IMR-90 (cell line): ENCODE measurements around the gene SYNE3. TPM values are rescaled to one million over a fixed set of nuclear protein-coding genes. Genes with fewer than 3 reads are reported as not detected.

Experiments used
- ATAC-seq: fragments of 200-7000 bp; cut with Tn5 transposase; 2 replicates; pipeline ENCODE4 v1.9.1; 2020; ENCODE audit warnings: low read depth, mild to moderate bottlenecking, moderate library complexity
- BruUV-seq: library from RNA; stranded (reverse); fragments of 400-500 nt; replicated peaks from 2 replicates; lab custom pipeline; 2021; lab: Mats Ljungman, UMichigan
- CTCF ChIA-PET: fragments of 300-600 bp; formaldehyde crosslinking; extraction: SDS; loops from one replicate; lab custom pipeline; 2021; ENCODE audit warnings: antibody characterized with exemption; lab: Yijun Ruan, JAX
- POLR2A ChIA-PET: fragments of 300-600 bp; sonication (Branson Sonifier 250); formaldehyde crosslinking; loops from one replicate; lab custom pipeline; 2022; ENCODE audit warnings: antibody characterized with exemption; ENCODE audit not compliant: unreplicated experiment; lab: Charles Lee
- DNase-seq: peaks from one replicate; pipeline ENCODE4 v3.0.0; 2013
- H2AFZ ChIP-seq: replicated peaks from 2 replicates; pipeline ENCODE3; 2013; ENCODE audit warnings: low read length, mild to moderate bottlenecking; ENCODE audit not compliant: poor library complexity
- H2AK5ac ChIP-seq: 2 replicates; pipeline ENCODE4 v1.6.1; 2013; ENCODE audit warnings: low read depth, low read length, inconsistent platforms
- H2AK9ac ChIP-seq: replicated peaks from 2 replicates; pipeline ENCODE3; 2013; ENCODE audit warnings: mild to moderate bottlenecking, low read depth, low read length, moderate library complexity; ENCODE audit not compliant: poor library complexity
- H2BK120ac ChIP-seq: 2 replicates; pipeline ENCODE4 v1.6.1; 2013; ENCODE audit warnings: low read depth, low read length, inconsistent platforms
- H2BK15ac ChIP-seq: 3 replicates; pipeline ENCODE4 v1.6.1; 2013; ENCODE audit warnings: low read depth, low read length, inconsistent platforms
- H2BK20ac ChIP-seq: 2 replicates; pipeline ENCODE4 v1.6.1; 2013; ENCODE audit warnings: low read depth, mild to moderate bottlenecking, inconsistent platforms, low read length, moderate library complexity
- H2BK5ac ChIP-seq: 2 replicates; pipeline ENCODE4 v1.6.1; 2013; ENCODE audit warnings: mild to moderate bottlenecking, low read depth, low read length, inconsistent platforms; ENCODE audit not compliant: poor library complexity, severe bottlenecking
- H3K14ac ChIP-seq: replicated peaks from 2 replicates; pipeline ENCODE4 v1.6.1; 2013; ENCODE audit warnings: low read depth, low read length, inconsistent platforms
- H3K18ac ChIP-seq: 2 replicates; pipeline ENCODE4 v1.6.1; 2013; ENCODE audit warnings: low read depth, low read length, control low read depth
- H3K23ac ChIP-seq: 2 replicates; pipeline ENCODE4 v1.6.1; 2013; ENCODE audit warnings: low read depth, low read length, inconsistent platforms
- H3K27ac ChIP-seq: 2 replicates; pipeline ENCODE4 v1.5.1; 2013; ENCODE audit warnings: mild to moderate bottlenecking, control low read depth, low read length; ENCODE audit not compliant: insufficient read depth
- H3K27me3 ChIP-seq: 2 replicates; pipeline ENCODE4 v1.6.1; 2013; ENCODE audit warnings: low read length; ENCODE audit not compliant: control insufficient read depth, insufficient read depth
- H3K36me3 ChIP-seq: 2 replicates; pipeline ENCODE4 v1.6.1; 2013; ENCODE audit warnings: low read length, mixed read lengths; ENCODE audit not compliant: control insufficient read depth, insufficient read depth
- H3K4ac ChIP-seq: 2 replicates; pipeline ENCODE4 v1.6.1; 2013; ENCODE audit warnings: low read depth, low read length, inconsistent platforms
- H3K4me1 ChIP-seq: 2 replicates; pipeline ENCODE4 v1.6.1; 2013; ENCODE audit warnings: low read length, mixed read lengths; ENCODE audit not compliant: control insufficient read depth, insufficient read depth
- H3K4me2 ChIP-seq: 2 replicates; pipeline ENCODE4 v1.6.1; 2013; ENCODE audit warnings: low read depth, mild to moderate bottlenecking, control low read depth, low read length, moderate library complexity
- H3K4me3 ChIP-seq: 2 replicates; pipeline ENCODE4 v1.5.1; 2013; ENCODE audit warnings: low read depth, mild to moderate bottlenecking, control low read depth, low read length, moderate library complexity; ENCODE audit not compliant: insufficient read depth
- H3K56ac ChIP-seq: 2 replicates; pipeline ENCODE4 v1.6.1; 2013; ENCODE audit warnings: low read length, inconsistent platforms; ENCODE audit not compliant: insufficient read depth; ENCODE audit errors: extremely low read depth
- H3K79me1 ChIP-seq, 2 experiments: 2 replicates each; pipeline ENCODE4 v1.6.1; 2013; ENCODE audit warnings: low read length in 2 of 2, inconsistent platforms in 1 of 2, low read depth in 1 of 2
- H3K9ac ChIP-seq: 2 replicates; pipeline ENCODE4 v1.6.1; 2013; ENCODE audit warnings: low read depth, low read length, control low read depth
- H3K9me1 ChIP-seq: 2 replicates; pipeline ENCODE4 v1.6.1; 2013; ENCODE audit warnings: low read length, inconsistent platforms; ENCODE audit not compliant: insufficient read depth
- H3K9me3 ChIP-seq: 2 replicates; pipeline ENCODE4 v1.6.1; 2013; ENCODE audit warnings: low read length; ENCODE audit not compliant: control insufficient read depth, insufficient read depth
- H4K20me1 ChIP-seq: 2 replicates; pipeline ENCODE4 v1.6.1; 2013; ENCODE audit warnings: low read length, inconsistent platforms; ENCODE audit not compliant: insufficient read depth
- H4K5ac ChIP-seq: 2 replicates; pipeline ENCODE4 v1.6.1; 2013; ENCODE audit warnings: mild to moderate bottlenecking, low read depth, low read length, control low read depth
- H4K8ac ChIP-seq, 2 experiments: 2 replicates each; pipeline ENCODE4 v1.6.1; 2013; ENCODE audit warnings: low read depth in 2 of 2, low read length in 2 of 2, control low read depth in 1 of 2, inconsistent platforms in 1 of 2
- H4K91ac ChIP-seq: 2 replicates; pipeline ENCODE4 v1.6.1; 2013; ENCODE audit warnings: low read depth, low read length, inconsistent platforms; ENCODE audit not compliant: insufficient read depth
- BHLHE40 ChIP-seq: fragments of 150-350 bp; IDR thresholded peaks from 2 replicates; pipeline ENCODE4 v1.6.1; 2016; ENCODE audit warnings: mild to moderate bottlenecking, low read depth, low read length
- CEBPB ChIP-seq: IDR thresholded peaks from 2 replicates; pipeline ENCODE4 v1.6.1; 2012; ENCODE audit warnings: low read depth, low read length, improper control_type of control experiment
- CHD1 ChIP-seq: IDR thresholded peaks from 2 replicates; pipeline ENCODE4 v1.6.1; 2012; ENCODE audit warnings: low read depth, low read length, improper control_type of control experiment
- FOS ChIP-seq: fragments of 150-350 bp; IDR thresholded peaks from 2 replicates; pipeline ENCODE4 v1.6.1; 2016; ENCODE audit warnings: low read depth, low read length
- MAFK ChIP-seq: IDR thresholded peaks from 2 replicates; pipeline ENCODE4 v1.6.1; 2012; ENCODE audit warnings: low read depth, low read length, improper control_type of control experiment
- MAZ ChIP-seq: IDR thresholded peaks from 2 replicates; pipeline ENCODE4 v1.6.1; 2012; ENCODE audit warnings: low read depth, mild to moderate bottlenecking, low read length, improper control_type of control experiment, moderate library complexity, borderline replicate concordance
- MXI1 ChIP-seq: IDR thresholded peaks from 2 replicates; pipeline ENCODE4 v1.6.1; 2012; ENCODE audit warnings: low read depth, mild to moderate bottlenecking, low read length, moderate library complexity, borderline replicate concordance
- NFE2L2 ChIP-seq: fragments of 150-350 bp; IDR thresholded peaks from 2 replicates; pipeline ENCODE4 v1.6.1; 2016; ENCODE audit warnings: low read depth, mild to moderate bottlenecking, low read length
- POLR2A ChIP-seq: IDR thresholded peaks from 2 replicates; pipeline ENCODE4 v1.6.1; 2012; ENCODE audit warnings: mild to moderate bottlenecking, low read depth, low read length
- RAD21 ChIP-seq: IDR thresholded peaks from 2 replicates; pipeline ENCODE4 v1.6.1; 2012; ENCODE audit warnings: low read length, improper control_type of control experiment
- RCOR1 ChIP-seq: IDR thresholded peaks from 2 replicates; pipeline ENCODE4 v1.6.1; 2012; ENCODE audit warnings: mild to moderate bottlenecking, low read length, improper control_type of control experiment; ENCODE audit not compliant: insufficient replicate concordance
- RFX5 ChIP-seq: IDR thresholded peaks from 2 replicates; pipeline ENCODE4 v1.8.0; 2012; ENCODE audit warnings: low read depth, mild to moderate bottlenecking, low read length, moderate library complexity
- SMC3 ChIP-seq: fragments of 150-350 bp; IDR thresholded peaks from 2 replicates; pipeline ENCODE4 v1.6.1; 2016; ENCODE audit warnings: low read depth, mild to moderate bottlenecking, antibody characterized with exemption, low read length, moderate library complexity
- USF2 ChIP-seq: fragments of 150-350 bp; IDR thresholded peaks from 2 replicates; pipeline ENCODE4 v1.6.1; 2017; ENCODE audit warnings: mild to moderate bottlenecking, antibody characterized with exemption, low read length, low read depth
- WGBS, 2 experiments: methylation state at CpG; one replicate each; pipeline versions ENCODE4 v1.1.5 to v1.1.7; 2013; ENCODE audit warnings: missing lambda C conversion rate in 2 of 2; ENCODE audit not compliant: insufficient read length in 1 of 2; ENCODE audit errors: extremely low coverage in 2 of 2; 5-methylcytosine and 5-hydroxymethylcytosine counted together
- dilution Hi-C: fragments of 300-500 bp; cut with HindIII; formaldehyde crosslinking; loops from one replicate; pipeline ENCODE4 v1.14.3; 2018; ENCODE audit warnings: low sequenced_read_pairs; ENCODE audit not compliant: unreplicated experiment
- in situ Hi-C: fragments of 300-500 bp; cut with MboI; formaldehyde crosslinking; loops from 3 replicates; pipeline ENCODE4 v1.14.3; 2019; ENCODE audit warnings: low sequenced_read_pairs, inconsistent platforms, mixed read lengths
- intact Hi-C: fragments of 100-400 bp; cut with micrococcal nuclease; formaldehyde crosslinking; loops from 2 replicates; pipeline ENCODE4 v1.10.0; 2022
- polyA plus RNA-seq, 3 experiments: library from polyadenylated mRNA; depleted of rRNA; stranded (reverse); fragments of >200 nt; gene quantifications; 2 replicates each; pipeline ENCODE4 v1.2.3, GENCODE V29; 2012; ENCODE audit warnings: low replicate concordance in 1 of 3
- total RNA-seq: library from RNA; depleted of rRNA; stranded (reverse); fragments of >200 nt; gene quantifications from 2 replicates; pipeline ENCODE4 v1.2.3, GENCODE V29; 2012
- TF ChIP-seq, protein P1 (sequence below): fragments of 150-350 bp; IDR thresholded peaks from 2 replicates; pipeline ENCODE4 v1.6.1; 2016; ENCODE audit warnings: low read depth, mild to moderate bottlenecking, low read length, moderate library complexity, borderline replicate concordance
- TF ChIP-seq, protein P2 (sequence below): conservative IDR thresholded peaks from 2 replicates; pipeline ENCODE4 v1.5.1; 2012; ENCODE audit warnings: mild to moderate bottlenecking, low read depth, low read length, improper control_type of control experiment

Gene SYNE3
- total and polyA plus RNA-seq, 2 of the 4 experiments (the other 2 are of a cell fraction): 2.9 to 5.0 TPM

GRCh38 chr14:95521001-95521400 is 4.6 kb upstream of the SYNE3 start:
- POLR2A ChIA-PET: no interaction called here
- Histone ChIP-seq H2AK9ac (no peak overlapping the region), H2BK120ac (peak overlapping the region; percentile 21; the same call in 1 of the 2 replicates), H3K79me1 (peaks cover 0 to 41% of the 10 kb centered on the region in 2 experiments; a peak in 2 of 4 replicates), H4K91ac (peak overlapping the region; percentile 12; the same call in 1 of the 2 replicates), H4K20me1 (no peaks in the 10 kb centered on the region), H3K27ac (no peak overlapping the region), H3K9me3 (no peaks in the 10 kb centered on the region), H2BK5ac (no peak overlapping the region), H2BK20ac (no peak overlapping the region), H3K36me3 (no peaks in the 10 kb centered on the region), H2BK15ac (no peak overlapping the region), H3K14ac (no peak overlapping the region), H3K23ac (no peak overlapping the region), H3K4me3 (no peak overlapping the region), H3K9ac (no peak overlapping the region), H3K56ac (no peak overlapping the region), H3K27me3 (no peaks in the 10 kb centered on the region), H3K18ac (no peak overlapping the region), H2AFZ (no peak overlapping the region), H3K4ac (0 out of 2 replicates have a peak overlapping the region, but pooled peaks have one; percentile 26), H3K4me1 (peaks cover 45% of the 10 kb centered on the region), H3K9me1 (peaks cover 36% of the 10 kb centered on the region), H4K8ac (no peak overlapping the region), H3K4me2 (no peak overlapping the region), H2AK5ac (0 out of 2 replicates have a peak overlapping the region, but pooled peaks have one; percentile 16), H4K5ac (no peak overlapping the region)
- CTCF ChIA-PET: no interaction called here
- TF ChIP-seq, protein P1, sequence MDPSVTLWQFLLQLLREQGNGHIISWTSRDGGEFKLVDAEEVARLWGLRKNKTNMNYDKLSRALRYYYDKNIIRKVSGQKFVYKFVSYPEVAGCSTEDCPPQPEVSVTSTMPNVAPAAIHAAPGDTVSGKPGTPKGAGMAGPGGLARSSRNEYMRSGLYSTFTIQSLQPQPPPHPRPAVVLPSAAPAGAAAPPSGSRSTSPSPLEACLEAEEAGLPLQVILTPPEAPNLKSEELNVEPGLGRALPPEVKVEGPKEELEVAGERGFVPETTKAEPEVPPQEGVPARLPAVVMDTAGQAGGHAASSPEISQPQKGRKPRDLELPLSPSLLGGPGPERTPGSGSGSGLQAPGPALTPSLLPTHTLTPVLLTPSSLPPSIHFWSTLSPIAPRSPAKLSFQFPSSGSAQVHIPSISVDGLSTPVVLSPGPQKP: no peak
- no peak for TF ChIP-seq BHLHE40
- TF ChIP-seq, protein P2, sequence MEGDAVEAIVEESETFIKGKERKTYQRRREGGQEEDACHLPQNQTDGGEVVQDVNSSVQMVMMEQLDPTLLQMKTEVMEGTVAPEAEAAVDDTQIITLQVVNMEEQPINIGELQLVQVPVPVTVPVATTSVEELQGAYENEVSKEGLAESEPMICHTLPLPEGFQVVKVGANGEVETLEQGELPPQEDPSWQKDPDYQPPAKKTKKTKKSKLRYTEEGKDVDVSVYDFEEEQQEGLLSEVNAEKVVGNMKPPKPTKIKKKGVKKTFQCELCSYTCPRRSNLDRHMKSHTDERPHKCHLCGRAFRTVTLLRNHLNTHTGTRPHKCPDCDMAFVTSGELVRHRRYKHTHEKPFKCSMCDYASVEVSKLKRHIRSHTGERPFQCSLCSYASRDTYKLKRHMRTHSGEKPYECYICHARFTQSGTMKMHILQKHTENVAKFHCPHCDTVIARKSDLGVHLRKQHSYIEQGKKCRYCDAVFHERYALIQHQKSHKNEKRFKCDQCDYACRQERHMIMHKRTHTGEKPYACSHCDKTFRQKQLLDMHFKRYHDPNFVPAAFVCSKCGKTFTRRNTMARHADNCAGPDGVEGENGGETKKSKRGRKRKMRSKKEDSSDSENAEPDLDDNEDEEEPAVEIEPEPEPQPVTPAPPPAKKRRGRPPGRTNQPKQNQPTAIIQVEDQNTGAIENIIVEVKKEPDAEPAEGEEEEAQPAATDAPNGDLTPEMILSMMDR: no peak
- TF ChIP-seq CHD1: no peak
- TF ChIP-seq RCOR1: no peak
- TF ChIP-seq RFX5: no peak
- no peak for TF ChIP-seq MXI1
- no peak for TF ChIP-seq USF2
- no peak for TF ChIP-seq FOS
- no peak for TF ChIP-seq MAZ
- TF ChIP-seq NFE2L2: no peak
- TF ChIP-seq RAD21: no peak
- no peak for TF ChIP-seq MAFK
- TF ChIP-seq SMC3: no peak
- no peak for TF ChIP-seq CEBPB
- TF ChIP-seq POLR2A: no peak
- ATAC-seq (no peak), DNase-seq (no peak)
- no CpG with 5 or more reads among the region's 4 CpGs for WGBS, 2 experiments
- in situ Hi-C loops: loop anchor here (25.0 kb wide), 1 partner anchor 384 kb away; no protein-coding TSS in a partner anchor
- BruUV-seq: no TSS peak
- dilution Hi-C loops: no loop called here
- intact Hi-C loops: no loop called here
